GM18502 (cell line): Measurements from ENCODE around the gene ARMC9.
"Not testable (repeated sequence)": the region's sequence is repeated elsewhere in the genome, so short reads cannot be mapped to it uniquely, and the experiment has no call there.

Source experiments
- ATAC-seq: cut with Tn5 transposase; IDR thresholded peaks from one replicate; pipeline ENCODE4 v1.9.1; 2021; ENCODE audit warnings: mild to moderate bottlenecking; ENCODE audit not compliant: unreplicated experiment, poor library complexity

Gene ARMC9

GRCh38 chr2:231375994-231376615 lies 177.7 kb downstream of the ARMC9 start:
- ATAC-seq = not testable (repeated sequence)

GRCh38 chr2:231376857-231377256 lies 178.4 kb downstream of the ARMC9 start:
- ATAC-seq = no peak

- ATAC-seq = no peak
Measured at GRCh38 chr2:231378026-231378722, 179.7 kb downstream of the ARMC9 start.

- no peak for ATAC-seq
Measured at GRCh38 chr2:231379266-231380215, 181.1 kb downstream of the ARMC9 start.

- ATAC-seq = no peak
Measured at GRCh38 chr2:231380307-231380706, 181.9 kb downstream of the ARMC9 start.

- no peak for ATAC-seq
Measured at GRCh38 chr2:231380991-231381847, 182.8 kb downstream of the ARMC9 start.

GRCh38 chr2:231382116-231382515 lies 183.7 kb downstream of the ARMC9 start:
- ATAC-seq = no peak

- no peak for ATAC-seq
Measured at GRCh38 chr2:231383416-231384108, 185.1 kb downstream of the ARMC9 start.

GRCh38 chr2:231384109-231384435 lies 185.6 kb downstream of the ARMC9 start:
- no peak for ATAC-seq

- no peak for ATAC-seq
Measured at GRCh38 chr2:231384970-231385369, 186.5 kb downstream of the ARMC9 start.

- ATAC-seq = no peak
Measured at GRCh38 chr2:231385429-231385828, 187.0 kb downstream of the ARMC9 start.

- ATAC-seq = no peak
Measured at GRCh38 chr2:231386446-231386845, 188.0 kb downstream of the ARMC9 start.

GRCh38 chr2:231387904-231388724 lies 189.7 kb downstream of the ARMC9 start:
- no peak for ATAC-seq

- ATAC-seq = no peak
Measured at GRCh38 chr2:231388725-231389346, 190.4 kb downstream of the ARMC9 start.

GRCh38 chr2:231390667-231391066 lies 192.2 kb downstream of the ARMC9 start:
- no peak for ATAC-seq

GRCh38 chr2:231391981-231392380 lies 193.6 kb downstream of the ARMC9 start:
- ATAC-seq = no peak

- ATAC-seq = no peak
Measured at GRCh38 chr2:231392431-231393148, 194.2 kb downstream of the ARMC9 start.
